Mesodermal cell (in vitro differentiated cells): ENCODE results near the gene PNPLA1.

Source experiments
- H3K27ac ChIP-seq: 2 replicates; pipeline ENCODE4 v1.7.0; 2013; ENCODE audit warnings: mild to moderate bottlenecking, low read depth, low read length, moderate library complexity; ENCODE audit not compliant: severe bottlenecking
- H3K36me3 ChIP-seq: 2 replicates; pipeline ENCODE4 v1.7.1; 2013; ENCODE audit warnings: mild to moderate bottlenecking, low read length, moderate library complexity; ENCODE audit not compliant: control insufficient read depth, insufficient read depth
- H3K4me1 ChIP-seq: one replicate; pipeline ENCODE4 v1.7.1; 2013; ENCODE audit warnings: mild to moderate bottlenecking, low read length; ENCODE audit not compliant: insufficient read depth, control insufficient read depth, poor library complexity, severe bottlenecking
- H3K4me3 ChIP-seq: 2 replicates; pipeline ENCODE4 v1.7.0; 2013; ENCODE audit warnings: low read length, control low read depth, mild to moderate bottlenecking; ENCODE audit not compliant: insufficient read depth, poor library complexity, severe bottlenecking; ENCODE audit errors: extremely low read depth
- H3K9me3 ChIP-seq: 2 replicates; pipeline ENCODE4 v1.7.1; 2013; ENCODE audit warnings: mild to moderate bottlenecking, low read length, moderate library complexity; ENCODE audit not compliant: control insufficient read depth
- WGBS, 2 experiments: methylation state at CpG; one replicate each; pipeline ENCODE4 v1.1.5; 2013; ENCODE audit warnings: missing lambda C conversion rate in 2 of 2; ENCODE audit not compliant: insufficient coverage in 2 of 2; 5-methylcytosine and 5-hydroxymethylcytosine counted together

The PNPLA1 gene

GRCh38 chr6:36327226-36327918 lies 57.5 kb downstream of the PNPLA1 start:
- 43 to 54% methylated on average over 5 to 6 of the region's 6 CpGs for WGBS, 2 experiments
- no peak overlapping the region for H3K4me3 ChIP-seq
- no peak overlapping the region for H3K27ac ChIP-seq
- H3K9me3 ChIP-seq = no peaks in the 10 kb centered on the region
- H3K4me1 ChIP-seq = peaks cover 9% of the 10 kb centered on the region
- no peaks in the 10 kb centered on the region for H3K36me3 ChIP-seq

DNA sequence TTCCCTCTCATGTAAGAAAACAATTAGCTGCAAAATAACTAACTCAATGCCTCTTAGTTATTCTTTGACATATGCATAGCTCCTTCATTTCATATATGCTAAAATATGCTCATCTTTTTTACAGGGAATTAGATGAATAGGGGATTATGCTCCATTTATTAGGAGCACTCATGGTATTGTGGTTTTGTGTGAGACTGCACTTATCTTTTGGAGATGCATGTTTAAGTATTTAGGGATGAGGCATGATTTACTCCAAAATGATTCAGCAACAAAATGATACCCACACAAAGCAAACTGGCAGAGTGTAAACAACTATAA lies 58.0 kb downstream of the PNPLA1 start:
- H3K4me3 ChIP-seq = no peak overlapping the region
- no peaks in the 10 kb centered on the region for H3K9me3 ChIP-seq
- H3K4me1 ChIP-seq = peaks cover 6% of the 10 kb centered on the region
- no peak overlapping the region for H3K27ac ChIP-seq
- H3K36me3 ChIP-seq = no peaks in the 10 kb centered on the region

GRCh38 chr6:36328600-36328999 lies 58.7 kb downstream of the PNPLA1 start:
- H3K27ac ChIP-seq = no peak overlapping the region
- no peak overlapping the region for H3K4me3 ChIP-seq
- peaks cover under 1% of the 10 kb centered on the region for H3K4me1 ChIP-seq
- H3K36me3 ChIP-seq = no peaks in the 10 kb centered on the region
- WGBS, 2 experiments = 96 to 100% methylated on average over 2 to 5 of the region's 7 CpGs
- H3K9me3 ChIP-seq = no peaks in the 10 kb centered on the region

DNA sequence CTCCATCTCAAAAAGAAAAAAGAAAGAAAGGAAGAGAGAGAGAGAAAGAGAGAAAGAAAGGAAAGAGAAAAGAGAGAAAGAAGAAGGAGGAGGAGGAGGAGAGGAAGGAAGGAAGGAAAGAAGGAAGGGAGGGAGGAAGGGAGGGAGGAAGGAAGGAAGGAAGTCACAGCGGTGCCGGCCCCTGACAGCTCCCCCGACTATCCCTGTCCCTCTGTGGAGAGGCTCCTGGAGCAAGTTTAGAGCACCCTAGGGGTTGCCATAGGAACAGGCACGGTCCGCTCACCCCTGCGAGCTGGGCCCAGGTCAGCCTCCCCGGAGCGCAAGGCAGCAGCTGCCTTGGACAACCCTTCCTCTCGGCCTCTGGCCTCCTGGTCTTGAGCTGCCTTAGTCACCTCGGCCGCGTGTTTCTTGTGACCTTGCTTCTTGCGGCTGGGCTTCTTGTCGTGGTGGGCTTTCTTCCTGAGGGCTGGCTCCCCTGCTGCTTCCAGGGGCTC lies 60.0 kb downstream of the PNPLA1 start:
- H3K27ac ChIP-seq = no peak overlapping the region
- H3K9me3 ChIP-seq = no peaks in the 10 kb centered on the region
- no peaks in the 10 kb centered on the region for H3K36me3 ChIP-seq
- H3K4me3 ChIP-seq = no peak overlapping the region
- 60 to 72% methylated on average over 11 to 12 of the region's 14 CpGs for WGBS, 2 experiments
- H3K4me1 ChIP-seq = peaks cover 12% of the 10 kb centered on the region

- Histone ChIP-seq H3K36me3 (no peaks in the 10 kb centered on the region), H3K4me1 (peaks cover 12% of the 10 kb centered on the region), H3K27ac (no peak overlapping the region), H3K9me3 (no peaks in the 10 kb centered on the region), H3K4me3 (no peak overlapping the region)
- WGBS, 2 experiments = 88 to 89% methylated on average over 7 to 13 of the region's 14 CpGs
Measured at GRCh38 chr6:36330366-36330765, 60.5 kb downstream of the PNPLA1 start.

GRCh38 chr6:36331381-36331780 lies 61.5 kb downstream of the PNPLA1 start:
- WGBS, 2 experiments = 82 to 93% methylated on average over 4 of the region's 6 CpGs
- peaks cover 12% of the 10 kb centered on the region for H3K4me1 ChIP-seq
- no peak overlapping the region for H3K27ac ChIP-seq
- H3K4me3 ChIP-seq = no peak overlapping the region
- no peaks in the 10 kb centered on the region for H3K9me3 ChIP-seq
- no peaks in the 10 kb centered on the region for H3K36me3 ChIP-seq

GRCh38 chr6:36333171-36333895 lies 63.5 kb downstream of the PNPLA1 start:
- WGBS, 2 experiments = 89 to 100% methylated on average over 5 to 7 of the region's 8 CpGs
- H3K9me3 ChIP-seq = no peaks in the 10 kb centered on the region
- no peak overlapping the region for H3K4me3 ChIP-seq
- H3K36me3 ChIP-seq = no peaks in the 10 kb centered on the region
- H3K4me1 ChIP-seq = peaks cover 12% of the 10 kb centered on the region
- H3K27ac ChIP-seq = no peak overlapping the region

GRCh38 chr6:36333931-36334725 lies 64.3 kb downstream of the PNPLA1 start:
- Histone ChIP-seq H3K4me1 (peaks cover 12% of the 10 kb centered on the region), H3K27ac (no peak overlapping the region), H3K9me3 (no peaks in the 10 kb centered on the region), H3K36me3 (no peaks in the 10 kb centered on the region), H3K4me3 (no peak overlapping the region)
- 62 to 65% methylated on average over 14 to 20 of the region's 20 CpGs for WGBS, 2 experiments

- WGBS, 2 experiments = 91 to 93% methylated on average over 12 of the region's 14 CpGs
- Histone ChIP-seq H3K9me3 (no peaks in the 10 kb centered on the region), H3K27ac (no peak overlapping the region), H3K4me3 (no peak overlapping the region), H3K4me1 (peaks cover 12% of the 10 kb centered on the region), H3K36me3 (no peaks in the 10 kb centered on the region)
Measured at GRCh38 chr6:36334832-36335459, 65.1 kb downstream of the PNPLA1 start.

DNA sequence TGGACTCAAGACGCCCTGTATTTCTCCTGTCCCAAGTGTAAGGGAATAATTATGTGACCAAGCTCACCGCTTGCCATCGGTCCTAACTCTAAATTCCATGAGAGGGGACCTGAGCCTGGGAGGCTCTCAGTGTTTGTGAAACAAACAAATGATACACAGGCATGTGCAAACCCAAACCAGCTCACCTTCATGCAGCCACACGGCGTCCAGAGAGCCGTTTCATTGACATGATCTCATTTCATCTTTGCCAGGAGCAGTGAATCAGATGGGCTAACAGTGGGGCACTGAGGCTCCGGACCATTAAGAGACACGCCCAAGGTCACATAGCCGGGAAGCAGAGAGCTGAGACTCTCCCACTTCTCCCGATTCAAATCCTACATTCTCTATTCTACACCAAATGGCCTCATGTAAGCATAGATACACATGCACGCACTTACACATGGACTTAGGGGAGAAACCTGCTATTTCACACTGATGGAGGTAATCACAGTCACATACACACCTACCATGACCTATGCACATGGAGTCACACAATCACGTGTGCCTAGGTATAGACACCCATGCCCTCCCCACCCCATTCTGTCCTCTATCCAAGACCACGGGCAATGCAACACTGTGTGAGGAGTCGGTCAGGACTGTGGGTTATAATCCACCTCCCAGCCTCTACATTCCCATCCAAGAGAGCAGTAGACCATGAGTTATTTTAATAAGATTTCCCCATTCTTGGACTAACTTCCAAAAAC lies 65.8 kb downstream of the PNPLA1 start:
- H3K4me1 ChIP-seq = peaks cover 13% of the 10 kb centered on the region
- H3K4me3 ChIP-seq = no peak overlapping the region
- H3K27ac ChIP-seq = no peak overlapping the region
- no peaks in the 10 kb centered on the region for H3K36me3 ChIP-seq
- WGBS, 2 experiments = 93 to 96% methylated on average over 13 to 14 of the region's 14 CpGs
- H3K9me3 ChIP-seq = no peaks in the 10 kb centered on the region
